WTC11 (cell line): ENCODE measurements around the gene RRAGD. TPM values are rescaled to one million over a fixed set of nuclear protein-coding genes. Genes with fewer than 3 reads are reported as not detected.

Source experiments
- ATAC-seq: fragments of 200-7000 bp; cut with Tn5 transposase; 2 replicates; pipeline ENCODE4 v1.10.0; 2021; ENCODE audit warnings: mild to moderate bottlenecking, moderate library complexity
- CTCF ChIA-PET: fragments of 300-600 bp; sonication (Branson Sonifier 250); formaldehyde crosslinking; loops from one replicate; lab custom pipeline; 2021; ENCODE audit warnings: antibody characterized with exemption; lab: Charles Lee
- POLR2A ChIA-PET: fragments of 350-600 bp; sonication (Branson Sonifier 250); formaldehyde crosslinking; loops from one replicate; lab custom pipeline; 2021; ENCODE audit warnings: antibody characterized with exemption; lab: Charles Lee
- DNase-seq: peaks from one replicate; pipeline ENCODE4 v3.0.0; 2021; ENCODE audit warnings: low spot score
- H3K27ac Mint-ChIP-seq: 2 replicates; pipeline ENCODE4 v1.8.0; 2021; ENCODE audit warnings: mixed read lengths
- H3K27me3 Mint-ChIP-seq: 2 replicates; pipeline ENCODE4 v1.8.0; 2021; ENCODE audit warnings: low read depth, mild to moderate bottlenecking, moderate library complexity, mixed read lengths
- H3K36me3 Mint-ChIP-seq: 2 replicates; pipeline ENCODE4 v1.8.0; 2021; ENCODE audit warnings: mixed read lengths
- H3K4me1 Mint-ChIP-seq: 2 replicates; pipeline ENCODE4 v1.8.0; 2022; ENCODE audit warnings: mixed read lengths
- H3K4me3 Mint-ChIP-seq: 2 replicates; pipeline ENCODE4 v1.8.0; 2021; ENCODE audit warnings: mild to moderate bottlenecking, moderate library complexity, mixed read lengths
- H3K9me3 Mint-ChIP-seq: 2 replicates; pipeline ENCODE4 v1.8.0; 2021; ENCODE audit warnings: mixed read lengths
- ERG ChIP-seq: fragments of 250-450 bp; sonication (Bioruptor Pico); IDR thresholded peaks from 2 replicates; pipeline ENCODE4 v1.8.0; 2021; ENCODE audit warnings: mild to moderate bottlenecking
- ESRRA ChIP-seq: sonication (generic); formaldehyde crosslinking; IDR thresholded peaks from 2 replicates; pipeline ENCODE4 v1.8.1; 2022; ENCODE audit warnings: mild to moderate bottlenecking, missing genetic modification reagents, borderline replicate concordance
- ETV6 ChIP-seq: sonication (generic); formaldehyde crosslinking; IDR thresholded peaks from 2 replicates; pipeline ENCODE4 v1.8.1; 2022; ENCODE audit warnings: mild to moderate bottlenecking, missing genetic modification reagents
- FOXK1 ChIP-seq: sonication (generic); formaldehyde crosslinking; IDR thresholded peaks from 2 replicates; pipeline ENCODE4 v1.8.0; 2022; ENCODE audit warnings: mild to moderate bottlenecking, moderate library complexity, missing genetic modification reagents
- OVOL2 ChIP-seq: fragments of 250-450 bp; sonication (Bioruptor Pico); IDR thresholded peaks from 2 replicates; pipeline ENCODE4 v1.9.0; 2021; ENCODE audit warnings: mild to moderate bottlenecking, borderline replicate concordance
- TCF7 ChIP-seq: sonication (generic); formaldehyde crosslinking; IDR thresholded peaks from 2 replicates; pipeline ENCODE4 v1.8.0; 2022; ENCODE audit warnings: mild to moderate bottlenecking, low read depth, missing genetic modification reagents, moderate library complexity
- TP53 ChIP-seq: sonication (generic); formaldehyde crosslinking; IDR thresholded peaks from 2 replicates; pipeline ENCODE4 v1.8.1; 2023; ENCODE audit warnings: mild to moderate bottlenecking, missing genetic modification reagents
- USF1 ChIP-seq: sonication (generic); formaldehyde crosslinking; IDR thresholded peaks from 2 replicates; pipeline ENCODE4 v1.8.0; 2022; ENCODE audit warnings: mild to moderate bottlenecking, missing genetic modification reagents
- ZNF121 ChIP-seq: sonication (generic); formaldehyde crosslinking; IDR thresholded peaks from 2 replicates; pipeline ENCODE4 v1.8.0; 2023; ENCODE audit warnings: missing genetic modification reagents
- ZNF219 ChIP-seq: sonication (generic); formaldehyde crosslinking; IDR thresholded peaks from 2 replicates; pipeline ENCODE4 v1.8.0; 2023; ENCODE audit warnings: missing genetic modification reagents, mild to moderate bottlenecking, borderline replicate concordance
- ZNF416 ChIP-seq: fragments of 250-450 bp; sonication (Bioruptor Pico); IDR thresholded peaks from 2 replicates; pipeline ENCODE4 v1.9.0; 2021; ENCODE audit warnings: mild to moderate bottlenecking, inconsistent platforms
- total RNA-seq: library from RNA; stranded (reverse); gene quantifications from 3 replicates; pipeline ENCODE4 v1.2.3, GENCODE V29; 2021
- TF ChIP-seq, protein P1 (sequence below): fragments of 200-600 bp; IDR thresholded peaks from 2 replicates; pipeline ENCODE4 v1.8.0; 2022; ENCODE audit warnings: antibody characterized with exemption
- TF ChIP-seq, protein P2 (sequence below): sonication (generic); formaldehyde crosslinking; IDR thresholded peaks from 2 replicates; pipeline ENCODE4 v1.8.0; 2022; ENCODE audit warnings: mild to moderate bottlenecking, missing genetic modification reagents
- TF ChIP-seq, protein P3 (sequence below): sonication (generic); formaldehyde crosslinking; IDR thresholded peaks from 2 replicates; pipeline ENCODE4 v1.8.1; 2023; ENCODE audit warnings: mild to moderate bottlenecking, missing genetic modification reagents

RRAGD gene
- total RNA-seq, 1 experiment from 2014 or later, result 25.4 TPM

GRCh38 chr6:89371849-89372505 lies 40.1 kb downstream of the RRAGD start:
- CTCF ChIA-PET, result interaction anchor here (0.6 to 4.0 kb wide), 75 partner anchors 9 to 399 kb away, joined by 3 to 66 read pairs (median 6); partner anchors contain the start of genes ANKRD6, GABRR2, LYRM2 and PNRC1
- peak; percentile 80 for ATAC-seq
- Mint-ChIP-seq H3K27me3 (no peaks in the 10 kb centered on the region), H3K4me3 (no peak overlapping the region), H3K27ac (no peak overlapping the region), H3K4me1 (peaks cover 20% of the 10 kb centered on the region), H3K36me3 (no peaks in the 10 kb centered on the region), H3K9me3 (no peaks in the 10 kb centered on the region)
- POLR2A ChIA-PET, result interaction anchor here (0.6 to 1.2 kb wide), 2 partner anchors 39 to 291 kb away, joined by 3 read pairs; partner anchors contain the start of gene PNRC1
- DNase-seq, result peak; percentile 90
- TF ChIP-seq, protein P1, sequence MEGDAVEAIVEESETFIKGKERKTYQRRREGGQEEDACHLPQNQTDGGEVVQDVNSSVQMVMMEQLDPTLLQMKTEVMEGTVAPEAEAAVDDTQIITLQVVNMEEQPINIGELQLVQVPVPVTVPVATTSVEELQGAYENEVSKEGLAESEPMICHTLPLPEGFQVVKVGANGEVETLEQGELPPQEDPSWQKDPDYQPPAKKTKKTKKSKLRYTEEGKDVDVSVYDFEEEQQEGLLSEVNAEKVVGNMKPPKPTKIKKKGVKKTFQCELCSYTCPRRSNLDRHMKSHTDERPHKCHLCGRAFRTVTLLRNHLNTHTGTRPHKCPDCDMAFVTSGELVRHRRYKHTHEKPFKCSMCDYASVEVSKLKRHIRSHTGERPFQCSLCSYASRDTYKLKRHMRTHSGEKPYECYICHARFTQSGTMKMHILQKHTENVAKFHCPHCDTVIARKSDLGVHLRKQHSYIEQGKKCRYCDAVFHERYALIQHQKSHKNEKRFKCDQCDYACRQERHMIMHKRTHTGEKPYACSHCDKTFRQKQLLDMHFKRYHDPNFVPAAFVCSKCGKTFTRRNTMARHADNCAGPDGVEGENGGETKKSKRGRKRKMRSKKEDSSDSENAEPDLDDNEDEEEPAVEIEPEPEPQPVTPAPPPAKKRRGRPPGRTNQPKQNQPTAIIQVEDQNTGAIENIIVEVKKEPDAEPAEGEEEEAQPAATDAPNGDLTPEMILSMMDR, result peak; percentile 87
- no peak for TF ChIP-seq ZNF416 (CRISPR knock-in tag)
- TF ChIP-seq, protein P2, sequence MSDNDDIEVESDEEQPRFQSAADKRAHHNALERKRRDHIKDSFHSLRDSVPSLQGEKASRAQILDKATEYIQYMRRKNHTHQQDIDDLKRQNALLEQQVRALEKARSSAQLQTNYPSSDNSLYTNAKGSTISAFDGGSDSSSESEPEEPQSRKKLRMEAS (CRISPR knock-in tag), result no peak

DNA sequence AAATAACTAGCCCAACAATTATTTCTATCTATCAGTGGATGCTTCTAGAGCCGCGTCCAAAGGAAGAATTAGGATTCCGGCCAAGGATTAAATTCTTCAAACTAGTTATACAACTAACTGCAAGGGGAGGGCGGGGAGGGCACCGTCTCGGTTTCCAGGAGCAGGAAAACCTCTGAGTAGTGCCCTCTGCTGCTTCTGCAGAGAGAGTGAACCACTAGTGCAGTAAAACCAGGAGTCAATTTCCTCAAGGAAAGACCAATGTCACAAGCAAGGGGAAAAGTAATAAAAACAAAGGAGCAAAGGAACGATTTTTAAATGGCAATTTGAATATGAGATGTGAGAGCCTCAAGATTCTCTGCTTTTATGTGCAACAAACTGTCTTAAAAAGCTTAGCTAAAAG lies 43.1 kb downstream of the RRAGD start:
- Mint-ChIP-seq H3K4me3 (no peak overlapping the region), H3K27ac (no peak overlapping the region), H3K27me3 (no peaks in the 10 kb centered on the region), H3K4me1 (peaks cover 6% of the 10 kb centered on the region), H3K9me3 (no peaks in the 10 kb centered on the region), H3K36me3 (no peaks in the 10 kb centered on the region)
- no peak for TF ChIP-seq ERG (CRISPR knock-in tag)
- TF ChIP-seq TP53, result no peak
- no peak for TF ChIP-seq ZNF121
- no peak for TF ChIP-seq USF1
- TF ChIP-seq, protein P3, sequence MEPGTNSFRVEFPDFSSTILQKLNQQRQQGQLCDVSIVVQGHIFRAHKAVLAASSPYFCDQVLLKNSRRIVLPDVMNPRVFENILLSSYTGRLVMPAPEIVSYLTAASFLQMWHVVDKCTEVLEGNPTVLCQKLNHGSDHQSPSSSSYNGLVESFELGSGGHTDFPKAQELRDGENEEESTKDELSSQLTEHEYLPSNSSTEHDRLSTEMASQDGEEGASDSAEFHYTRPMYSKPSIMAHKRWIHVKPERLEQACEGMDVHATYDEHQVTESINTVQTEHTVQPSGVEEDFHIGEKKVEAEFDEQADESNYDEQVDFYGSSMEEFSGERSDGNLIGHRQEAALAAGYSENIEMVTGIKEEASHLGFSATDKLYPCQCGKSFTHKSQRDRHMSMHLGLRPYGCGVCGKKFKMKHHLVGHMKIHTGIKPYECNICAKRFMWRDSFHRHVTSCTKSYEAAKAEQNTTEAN (CRISPR knock-in tag), result no peak
- no peak for TF ChIP-seq FOXK1
- no peak for TF ChIP-seq OVOL2 (CRISPR knock-in tag)
- TF ChIP-seq ETV6 (CRISPR knock-in tag), result no peak
- no peak for TF ChIP-seq ZNF219
- CTCF ChIA-PET, result interaction anchor here (1.0 to 4.6 kb wide), 11 partner anchors 8 to 240 kb away, joined by 3 to 41 read pairs (median 5); no protein-coding TSS in a partner anchor
- peak; percentile 50 for DNase-seq
- POLR2A ChIA-PET, result no interaction called here
- ATAC-seq, result peak; percentile 74

DNA sequence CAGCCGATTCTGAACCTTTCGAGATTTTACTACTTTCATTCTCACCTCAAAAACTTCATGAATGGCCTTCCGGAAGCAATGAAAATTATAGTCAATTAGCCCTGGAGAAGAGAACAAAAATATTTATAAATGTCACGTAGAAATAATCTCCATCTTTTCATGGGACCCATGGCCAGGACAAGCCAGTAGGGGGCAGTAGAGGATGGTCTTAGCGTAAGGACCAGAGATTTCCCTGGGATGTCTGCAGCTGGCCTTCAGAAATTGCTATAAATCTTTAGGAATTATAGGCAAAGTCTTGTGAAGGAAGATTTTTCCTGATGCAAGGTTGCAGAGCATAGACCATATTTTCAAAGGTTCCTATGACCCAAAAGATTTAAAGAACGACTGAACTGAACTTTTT lies 44.0 kb downstream of the RRAGD start:
- POLR2A ChIA-PET, result no interaction called here
- no peak overlapping the region for H3K4me3 Mint-ChIP-seq
- peaks cover 6% of the 10 kb centered on the region for H3K4me1 Mint-ChIP-seq
- H3K27me3 Mint-ChIP-seq, result no peaks in the 10 kb centered on the region
- CTCF ChIA-PET, result interaction anchor here (0.6 to 4.6 kb wide), 23 partner anchors 9 to 320 kb away, joined by 3 to 41 read pairs (median 4); partner anchors contain the start of genes ANKRD6 and UBE2J1
- no peaks in the 10 kb centered on the region for H3K36me3 Mint-ChIP-seq
- H3K27ac Mint-ChIP-seq, result no peak overlapping the region
- DNase-seq (peak; percentile 70), ATAC-seq (peak; percentile 22; the same call in 1 of the 2 replicates)
- no peaks in the 10 kb centered on the region for H3K9me3 Mint-ChIP-seq
- no peak for TF ChIP-seq TCF7 (CRISPR knock-in tag)
- TF ChIP-seq ESRRA (CRISPR knock-in tag), result no peak
- TF ChIP-seq, protein P1, result peak; percentile 66; the same call in 1 of the 2 replicates
